SK-N-SH (cell line): ENCODE results near the gene CEACAM1. TPM values are rescaled to one million over a fixed set of nuclear protein-coding genes. Genes with fewer than 3 reads are reported as not detected.

ENCODE experiments used
- CTCF ChIA-PET: fragments of 300-600, 350-600 bp; formaldehyde crosslinking; extraction: SDS; loops from one replicate; lab custom pipeline; 2021; lab: Yijun Ruan, JAX
- POLR2A ChIA-PET: fragments of 350-600 bp; sonication (Branson Sonifier 250); formaldehyde crosslinking; extraction: SDS; loops from one replicate; lab custom pipeline; 2020; ENCODE audit warnings: antibody characterized with exemption, inconsistent platforms; lab: Yijun Ruan, JAX
- DNase-seq: peaks from one replicate; pipeline ENCODE4 v3.0.0; 2012
- H2AFZ ChIP-seq: fragments of 200-600 bp; sonication (generic); 2 replicates; pipeline ENCODE4 v1.8.1; 2016; ENCODE audit warnings: antibody characterized with exemption, mild to moderate bottlenecking, low read depth
- H3F3A ChIP-seq: fragments of 200-600 bp; sonication (generic); replicated peaks from 2 replicates; pipeline ENCODE3; 2016; ENCODE audit warnings: antibody characterized with exemption, mild to moderate bottlenecking; ENCODE audit not compliant: insufficient read depth
- H3K27ac ChIP-seq, 2 experiments: fragments of 200-500 bp in 1 of 2; fragments of 200-600 bp in 1 of 2; sonication (Bioruptor generic) in 1 of 2; sonication (generic), shearing (Covaris generic) in 1 of 2; 2 replicates each; pipeline versions ENCODE4 v1.5.1 to v1.6.1; 2014 to 2016; ENCODE audit warnings: low read depth in 2 of 2, inconsistent platforms in 1 of 2, low read length in 1 of 2, mild to moderate bottlenecking in 1 of 2, mixed read lengths in 1 of 2
- H3K27me3 ChIP-seq: fragments of 200-600 bp; sonication (generic), shearing (Covaris generic); 2 replicates; pipeline ENCODE4 v1.6.1; 2016; ENCODE audit warnings: mixed run types; ENCODE audit not compliant: insufficient read depth
- H3K36me3 ChIP-seq, 2 experiments: fragments of 200-500 bp in 1 of 2; fragments of 200-600 bp in 1 of 2; sonication (Bioruptor generic) in 1 of 2; sonication (generic) in 1 of 2; replicated peaks in 1 of 2; 2 replicates each; pipeline versions ENCODE3 to v1.5.1; 2014 to 2016; ENCODE audit warnings: low read length in 1 of 2, mild to moderate bottlenecking in 1 of 2; ENCODE audit not compliant: insufficient read depth in 2 of 2, control insufficient read depth in 1 of 2
- H3K4me1 ChIP-seq, 2 experiments: fragments of 200-500 bp in 1 of 2; fragments of 200-600 bp in 1 of 2; sonication (Bioruptor generic) in 1 of 2; sonication (generic), shearing (Covaris generic) in 1 of 2; 2 replicates each; pipeline versions ENCODE4 v1.5.1 to v1.6.1; 2014 to 2016; ENCODE audit warnings: low read depth in 1 of 2, low read length in 1 of 2, mixed run types in 1 of 2; ENCODE audit not compliant: insufficient read depth in 2 of 2, control insufficient read depth in 1 of 2
- H3K4me2 ChIP-seq: fragments of 200-600 bp; sonication (generic), shearing (Covaris generic); 2 replicates; pipeline ENCODE4 v1.6.1; 2017; ENCODE audit warnings: mixed run types
- H3K4me3 ChIP-seq, 2 experiments: fragments of 200-500 bp in 1 of 2; fragments of 200-600 bp in 1 of 2; sonication (Bioruptor generic) in 1 of 2; sonication (generic), shearing (Covaris generic) in 1 of 2; 2 replicates each; pipeline versions ENCODE4 v1.5.1 to v1.8.1; 2014 to 2016; ENCODE audit warnings: low read depth in 2 of 2, inconsistent platforms in 1 of 2, low read length in 1 of 2, mild to moderate bottlenecking in 1 of 2, mixed read lengths in 1 of 2, moderate library complexity in 1 of 2
- H3K79me2 ChIP-seq: fragments of 200-600 bp; sonication (generic); 2 replicates; pipeline ENCODE4 v1.8.1; 2017; ENCODE audit warnings: mild to moderate bottlenecking; ENCODE audit not compliant: insufficient read depth
- H3K9ac ChIP-seq: fragments of 200-600 bp; sonication (generic); 2 replicates; pipeline ENCODE4 v1.6.1; 2017; ENCODE audit warnings: mixed run types
- H3K9me2 ChIP-seq: fragments of 200-600 bp; sonication (generic); 2 replicates; pipeline ENCODE4 v1.6.1; 2017; ENCODE audit warnings: mixed run types
- H3K9me3 ChIP-seq: fragments of 200-600 bp; sonication (generic); 2 replicates; pipeline ENCODE4 v1.6.1; 2017; ENCODE audit warnings: mixed run types, mild to moderate bottlenecking, moderate library complexity
- H4K20me1 ChIP-seq: fragments of 200-600 bp; sonication (generic); 2 replicates; pipeline ENCODE4 v1.6.1; 2017; ENCODE audit warnings: mild to moderate bottlenecking, mixed run types; ENCODE audit not compliant: insufficient read depth
- CHD2 ChIP-seq: fragments of 150-350 bp; IDR thresholded peaks from 2 replicates; pipeline ENCODE4 v1.6.1; 2018; ENCODE audit warnings: low read length; ENCODE audit not compliant: partially characterized antibody
- ELF1 ChIP-seq: IDR thresholded peaks from 2 replicates; pipeline ENCODE4 v1.4.0; 2012
- EP300 ChIP-seq, 2 experiments: IDR thresholded peaks; 2 replicates each; pipeline versions ENCODE4 v1.4.0 to v1.6.1; 2012; ENCODE audit warnings: borderline replicate concordance in 1 of 2, low read depth in 1 of 2, low read length in 1 of 2
- FOSL2 ChIP-seq: IDR thresholded peaks from 2 replicates; pipeline ENCODE4 v1.4.0; 2012; ENCODE audit warnings: low read depth, mild to moderate bottlenecking, moderate library complexity, borderline replicate concordance
- FOXJ3 ChIP-seq: sonication (generic); formaldehyde crosslinking; IDR thresholded peaks from 2 replicates; pipeline ENCODE4 v1.5.1; 2020; ENCODE audit warnings: mild to moderate bottlenecking, missing genetic modification reagents
- FOXM1 ChIP-seq: IDR thresholded peaks from 2 replicates; pipeline ENCODE4 v1.4.0; 2012; ENCODE audit warnings: low read depth, mild to moderate bottlenecking
- GABPA ChIP-seq: IDR thresholded peaks from 2 replicates; pipeline ENCODE4 v1.4.0; 2012; ENCODE audit warnings: low read depth, mild to moderate bottlenecking
- IRF3 ChIP-seq: fragments of 150-350 bp; IDR thresholded peaks from 2 replicates; pipeline ENCODE4 v1.6.1; 2016; ENCODE audit warnings: mild to moderate bottlenecking, low read depth, low read length
- NFIC ChIP-seq: IDR thresholded peaks from 2 replicates; pipeline ENCODE4 v1.4.0; 2012; ENCODE audit warnings: borderline replicate concordance
- NRF1 ChIP-seq: IDR thresholded peaks from 2 replicates; pipeline ENCODE4 v1.6.1; 2012; ENCODE audit warnings: low read depth, mild to moderate bottlenecking, low read length
- POLR2AphosphoS5 ChIP-seq: IDR thresholded peaks from 2 replicates; pipeline ENCODE4 v1.6.1; 2012; ENCODE audit warnings: low read depth, low read length
- RCOR1 ChIP-seq: fragments of 150-350 bp; IDR thresholded peaks from 2 replicates; pipeline ENCODE4 v1.6.1; 2017; ENCODE audit warnings: antibody characterized with exemption, low read length
- REST ChIP-seq: IDR thresholded peaks from 2 replicates; pipeline ENCODE4 v1.6.1; 2012; ENCODE audit warnings: mild to moderate bottlenecking, low read depth, low read length, moderate library complexity
- RFX5 ChIP-seq: IDR thresholded peaks from 2 replicates; pipeline ENCODE4 v1.6.1; 2012; ENCODE audit warnings: mild to moderate bottlenecking, improper control_type of control experiment, low read length
- SIN3A ChIP-seq: IDR thresholded peaks from 2 replicates; pipeline ENCODE4 v1.6.1; 2012; ENCODE audit warnings: low read depth, mild to moderate bottlenecking, low read length, moderate library complexity, borderline replicate concordance
- TCF12 ChIP-seq: IDR thresholded peaks from 2 replicates; pipeline ENCODE4 v1.4.0; 2012
- TEAD4 ChIP-seq: IDR thresholded peaks from 2 replicates; pipeline ENCODE4 v1.4.0; 2012; ENCODE audit warnings: mild to moderate bottlenecking, borderline replicate concordance; ENCODE audit not compliant: insufficient read depth
- WGBS: methylation state at CpG from one replicate; pipeline ENCODE4 v1.1.6; 2017; ENCODE audit warnings: low lambda C conversion rate; 5-methylcytosine and 5-hydroxymethylcytosine counted together
- polyA plus RNA-seq, 3 experiments: library from polyadenylated mRNA; depleted of rRNA; stranded (reverse); fragments of >200 nt; gene quantifications; 2 replicates each; pipeline ENCODE4 v1.2.3, GENCODE V29; 2012
- TF ChIP-seq, protein P1 (sequence below): IDR thresholded peaks from 2 replicates; pipeline ENCODE4; 2012
- TF ChIP-seq, protein P2 (sequence below): fragments of 150-350 bp; IDR thresholded peaks from 2 replicates; pipeline ENCODE4 v1.6.1; 2017; ENCODE audit warnings: antibody characterized with exemption, low read length, low read depth, borderline replicate concordance

The CEACAM1 gene
- polyA plus RNA-seq, 1 of the 3 experiments (the other 2 are of a cell fraction), result 0.53 TPM

DNA sequence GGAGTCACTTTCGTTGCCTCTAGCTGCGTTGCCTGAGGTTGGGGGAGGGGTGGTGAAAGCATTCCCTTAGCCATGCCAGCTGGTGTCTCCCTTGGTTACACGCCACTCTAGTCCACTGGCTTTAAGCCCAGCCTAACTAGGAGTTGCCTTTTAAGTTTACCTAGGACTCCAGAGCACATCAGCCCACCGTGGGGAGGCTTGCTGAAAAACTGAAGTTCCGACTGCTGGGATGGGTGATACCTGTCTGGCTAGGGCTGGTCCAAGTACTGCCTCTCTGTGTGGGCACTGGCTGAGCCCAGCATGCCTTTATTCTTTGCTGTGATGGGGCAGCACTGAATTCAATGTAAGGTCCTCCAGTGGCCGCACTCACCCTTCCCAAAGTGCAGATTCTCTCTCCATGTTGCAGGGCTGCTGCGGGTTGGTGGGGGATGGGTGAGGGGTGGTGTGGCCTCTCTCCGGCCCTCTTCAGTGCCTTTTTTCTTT is 11.8 kb upstream of the CEACAM1 start:
- no peak overlapping the region for H3K4me2 ChIP-seq
- H3K9ac ChIP-seq, result no peak overlapping the region
- no peak for DNase-seq
- H3K27me3 ChIP-seq, result peaks cover 5% of the 10 kb centered on the region; the same call in 1 of the 2 replicates
- no peak overlapping the region for H3K4me3 ChIP-seq
- no peaks in the 10 kb centered on the region for H3K9me2 ChIP-seq
- H3F3A ChIP-seq, result no peaks in the 10 kb centered on the region
- H3K9me3 ChIP-seq, result no peaks in the 10 kb centered on the region
- POLR2A ChIA-PET, result no interaction called here
- no peak overlapping the region for H3K27ac ChIP-seq
- CTCF ChIA-PET, result interaction anchor here (1.7 to 3.6 kb wide), 2 partner anchors 11 to 101 kb away, joined by 5 to 15 read pairs; partner anchors contain the start of gene CEACAM1
- no peaks in the 10 kb centered on the region for H3K36me3 ChIP-seq
- no peaks in the 10 kb centered on the region for H4K20me1 ChIP-seq
- H3K79me2 ChIP-seq, result no peaks in the 10 kb centered on the region
- H3K4me1 ChIP-seq, result no peaks in the 10 kb centered on the region
- TF ChIP-seq GABPA, result no peak
- no peak for TF ChIP-seq ELF1
- no peak for TF ChIP-seq EP300 (IDR thresholded peaks at IDR 0.05; ENCODE audit: borderline replicate concordance in 1 of 2, low read depth in 1 of 2, low read length in 1 of 2)
- TF ChIP-seq, protein P1, sequence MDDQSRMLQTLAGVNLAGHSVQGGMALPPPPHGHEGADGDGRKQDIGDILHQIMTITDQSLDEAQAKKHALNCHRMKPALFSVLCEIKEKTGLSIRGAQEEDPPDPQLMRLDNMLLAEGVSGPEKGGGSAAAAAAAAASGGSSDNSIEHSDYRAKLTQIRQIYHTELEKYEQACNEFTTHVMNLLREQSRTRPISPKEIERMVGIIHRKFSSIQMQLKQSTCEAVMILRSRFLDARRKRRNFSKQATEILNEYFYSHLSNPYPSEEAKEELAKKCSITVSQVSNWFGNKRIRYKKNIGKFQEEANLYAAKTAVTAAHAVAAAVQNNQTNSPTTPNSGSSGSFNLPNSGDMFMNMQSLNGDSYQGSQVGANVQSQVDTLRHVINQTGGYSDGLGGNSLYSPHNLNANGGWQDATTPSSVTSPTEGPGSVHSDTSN, result no peak
- no peak for TF ChIP-seq SIN3A
- TF ChIP-seq IRF3, result no peak
- TF ChIP-seq RFX5, result no peak
- TF ChIP-seq FOSL2, result no peak
- no peak for TF ChIP-seq REST
- TF ChIP-seq NFIC, result no peak
- TF ChIP-seq NRF1, result no peak
- TF ChIP-seq TEAD4, result no peak
- no peak for TF ChIP-seq FOXJ3
- TF ChIP-seq POLR2AphosphoS5, result no peak
- no peak for TF ChIP-seq CHD2
- TF ChIP-seq RCOR1, result no peak
- no peak for TF ChIP-seq TCF12
- TF ChIP-seq, protein P2, sequence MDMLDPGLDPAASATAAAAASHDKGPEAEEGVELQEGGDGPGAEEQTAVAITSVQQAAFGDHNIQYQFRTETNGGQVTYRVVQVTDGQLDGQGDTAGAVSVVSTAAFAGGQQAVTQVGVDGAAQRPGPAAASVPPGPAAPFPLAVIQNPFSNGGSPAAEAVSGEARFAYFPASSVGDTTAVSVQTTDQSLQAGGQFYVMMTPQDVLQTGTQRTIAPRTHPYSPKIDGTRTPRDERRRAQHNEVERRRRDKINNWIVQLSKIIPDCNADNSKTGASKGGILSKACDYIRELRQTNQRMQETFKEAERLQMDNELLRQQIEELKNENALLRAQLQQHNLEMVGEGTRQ, result no peak
- TF ChIP-seq FOXM1, result no peak
- 62% methylated on average over 8 of the region's 8 CpGs for WGBS
- no peak overlapping the region for H2AFZ ChIP-seq
